Neuronal stem cell (in vitro differentiated cells): ENCODE measurements around the gene PPIP5K1.

ENCODE experiments used
- DNase-seq: peaks from one replicate; pipeline ENCODE4 v3.0.0-alpha.2; 2013; ENCODE audit warnings: low spot score
- H2AFZ ChIP-seq: one replicate; pipeline ENCODE4 v1.6.1; 2013; ENCODE audit warnings: mild to moderate bottlenecking, low read length, inconsistent platforms
- H2AK5ac ChIP-seq: 2 replicates; pipeline ENCODE4 v1.6.1; 2013; ENCODE audit warnings: low read depth, mild to moderate bottlenecking, inconsistent platforms, low read length, moderate library complexity, mixed read lengths
- H2BK120ac ChIP-seq: 2 replicates; pipeline ENCODE4 v1.6.1; 2013; ENCODE audit warnings: low read depth, mild to moderate bottlenecking, inconsistent platforms, low read length, moderate library complexity, mixed read lengths
- H2BK12ac ChIP-seq: one replicate; pipeline ENCODE4 v1.6.1; 2013; ENCODE audit warnings: low read length, inconsistent platforms
- H2BK15ac ChIP-seq: 2 replicates; pipeline ENCODE4 v1.6.1; 2013; ENCODE audit warnings: mild to moderate bottlenecking, low read length, inconsistent platforms, mixed read lengths
- H2BK5ac ChIP-seq: one replicate; pipeline ENCODE4 v1.6.1; 2013; ENCODE audit warnings: inconsistent platforms, mild to moderate bottlenecking, low read length, moderate library complexity
- H3K14ac ChIP-seq: one replicate; pipeline ENCODE4 v1.6.1; 2013; ENCODE audit warnings: low read length, inconsistent platforms
- H3K18ac ChIP-seq: 2 replicates; pipeline ENCODE4 v1.6.1; 2013; ENCODE audit warnings: low read length, inconsistent platforms
- H3K23ac ChIP-seq: 2 replicates; pipeline ENCODE4 v1.6.1; 2013; ENCODE audit warnings: low read depth, mild to moderate bottlenecking, mixed read lengths, low read length, inconsistent platforms; ENCODE audit not compliant: poor library complexity
- H3K27ac ChIP-seq: replicated peaks from 3 replicates; pipeline ENCODE4 v1.5.1; 2013; ENCODE audit warnings: low read length, inconsistent platforms
- H3K27me3 ChIP-seq, 3 experiments: 2 replicates each; pipeline ENCODE4 v1.6.1; 2013; ENCODE audit warnings: low read length in 3 of 3, mild to moderate bottlenecking in 2 of 3, inconsistent platforms in 1 of 3, low read depth in 1 of 3, mixed read lengths in 1 of 3, moderate library complexity in 1 of 3; ENCODE audit not compliant: control insufficient read depth in 3 of 3, insufficient read depth in 3 of 3
- H3K36me3 ChIP-seq, 2 donors: replicated peaks in 1 of 2; 2 replicates each; pipeline ENCODE4 v1.6.1; 2013; ENCODE audit warnings: low read length in 2 of 2; ENCODE audit not compliant: control insufficient read depth in 2 of 2, insufficient read depth in 2 of 2
- H3K4ac ChIP-seq: 2 replicates; pipeline ENCODE4 v1.6.1; 2013; ENCODE audit warnings: inconsistent platforms, mild to moderate bottlenecking, low read length, moderate library complexity
- H3K4me1 ChIP-seq, 2 donors: 1 replicate in 1 of 2; 2 replicates in 1 of 2; pipeline ENCODE4 v1.6.1; 2013; ENCODE audit warnings: low read length in 2 of 2, low read depth in 1 of 2; ENCODE audit not compliant: control insufficient read depth in 2 of 2, insufficient read depth in 1 of 2
- H3K4me2 ChIP-seq: one replicate; pipeline ENCODE4 v1.6.1; 2013; ENCODE audit warnings: mild to moderate bottlenecking, low read length, inconsistent platforms; ENCODE audit not compliant: insufficient read depth, poor library complexity, severe bottlenecking
- H3K4me3 ChIP-seq, 2 donors: 2 replicates each; pipeline ENCODE4 v1.5.1; 2013; ENCODE audit warnings: low read length in 2 of 2, mild to moderate bottlenecking in 2 of 2, inconsistent platforms in 1 of 2, moderate library complexity in 1 of 2
- H3K79me1 ChIP-seq: one replicate; pipeline ENCODE4 v1.6.1; 2013; ENCODE audit warnings: low read depth, mild to moderate bottlenecking, inconsistent platforms, low read length, moderate library complexity
- H3K9ac ChIP-seq: one replicate; pipeline ENCODE4 v1.6.1; 2013; ENCODE audit warnings: mild to moderate bottlenecking, low read depth, low read length, inconsistent platforms; ENCODE audit not compliant: poor library complexity
- H3K9me3 ChIP-seq, 2 donors: replicated peaks in 1 of 2; 2 replicates each; pipeline versions ENCODE3 to v1.6.1; 2013; ENCODE audit warnings: low read length in 2 of 2, mild to moderate bottlenecking in 2 of 2, inconsistent platforms in 1 of 2, low read depth in 1 of 2, mixed read lengths in 1 of 2, moderate library complexity in 1 of 2; ENCODE audit not compliant: control insufficient read depth in 2 of 2, insufficient read depth in 1 of 2
- H4K8ac ChIP-seq: one replicate; pipeline ENCODE4 v1.6.1; 2013; ENCODE audit warnings: low read depth, mild to moderate bottlenecking, inconsistent platforms, low read length, moderate library complexity
- H4K91ac ChIP-seq: one replicate; pipeline ENCODE4 v1.6.1; 2013; ENCODE audit warnings: low read length, low read depth, mild to moderate bottlenecking, inconsistent platforms; ENCODE audit not compliant: poor library complexity
- WGBS, 2 donors: extraction: QIAGEN DNeasy Blood & Tissue Kit; methylation state at CpG; one replicate each; pipeline ENCODE4 v1.1.7; 2013; ENCODE audit warnings: missing lambda C conversion rate in 2 of 2, mixed read lengths in 1 of 2; ENCODE audit not compliant: insufficient read length in 2 of 2, insufficient replicate concordance in 1 of 2; ENCODE audit errors: extremely low coverage in 2 of 2; 5-methylcytosine and 5-hydroxymethylcytosine counted together

The PPIP5K1 gene

DNA sequence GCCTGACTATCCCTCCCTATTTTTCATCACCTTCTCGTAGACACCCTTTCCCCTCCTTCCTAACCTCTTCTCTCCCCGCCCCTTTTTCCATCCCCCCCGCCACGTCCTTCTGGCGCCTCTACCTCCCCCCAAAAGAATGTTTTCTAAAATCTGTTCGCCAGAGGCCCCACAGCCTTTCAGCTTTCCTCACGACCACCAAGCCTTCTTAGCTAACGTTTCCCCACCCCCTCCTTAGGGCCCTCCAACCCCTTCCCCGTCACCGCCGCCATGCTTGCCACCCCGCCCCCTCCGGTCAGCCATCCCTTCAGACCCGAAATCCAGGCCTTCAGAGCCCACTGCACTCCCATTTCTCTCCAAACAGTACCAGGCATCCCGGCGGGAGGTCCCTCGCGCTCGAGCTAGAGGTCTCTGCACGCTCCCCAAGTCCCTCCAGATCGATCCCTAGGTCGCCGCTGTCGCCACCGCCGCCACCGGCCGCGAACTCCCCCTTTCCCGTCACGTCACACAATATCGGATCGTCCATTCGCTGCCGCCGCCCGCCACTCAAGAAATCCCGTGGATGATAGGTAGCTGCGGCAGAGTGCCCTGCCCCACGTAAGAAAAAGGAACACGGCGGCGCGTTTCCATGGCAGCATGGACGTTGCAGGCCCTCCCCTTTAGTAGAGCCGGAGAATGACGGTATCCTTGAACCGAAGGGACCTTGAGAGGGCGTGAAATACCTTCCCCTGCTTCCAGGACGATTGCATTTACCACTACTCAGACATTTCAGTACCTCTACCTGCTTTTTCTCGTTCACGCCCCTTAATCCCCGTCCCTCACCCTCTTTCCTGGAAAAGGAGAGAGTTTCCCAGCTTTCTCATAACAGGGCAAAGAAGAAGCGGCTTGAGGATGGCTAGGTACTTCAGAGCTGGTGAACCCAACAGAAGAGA is 97.1 kb downstream of the PPIP5K1 start, which contains the start of gene TP53BP1:
TSS of gene TP53BP1 (minus strand) at position 484 of the 929 bp plus-strand sequence. CDS start at position 371, 113 bp downstream.
- H3K4ac ChIP-seq = no peak within 1 kb of the TSS
- no peak within 1 kb of the TSS for H2BK12ac ChIP-seq
- H3K4me1 ChIP-seq = peaks cover 7 to 9% of the 10 kb centered on the region in 2 donors
- no peaks in the 10 kb centered on the region for H3K79me1 ChIP-seq
- no CpG with 5 or more reads among the region's 54 CpGs for WGBS, 2 donors
- H3K27ac ChIP-seq = peak within 1 kb of the TSS; percentile 84
- no peak within 1 kb of the TSS for H3K14ac ChIP-seq
- peak within 1 kb of the TSS; percentile 69 for H3K23ac ChIP-seq
- peaks cover 0 to 3% of the 10 kb centered on the region in 2 donors for H3K9me3 ChIP-seq
- peak within 1 kb of the TSS; percentile 62 for H3K4me2 ChIP-seq
- no peak within 1 kb of the TSS for H4K8ac ChIP-seq
- peak within 1 kb of the TSS; percentile 96 for H3K18ac ChIP-seq
- peak within 1 kb of the TSS; percentile 97 for H2AFZ ChIP-seq
- H2BK120ac ChIP-seq = no peak within 1 kb of the TSS
- H3K36me3 ChIP-seq = peaks cover 15 to 44% of the 10 kb centered on the region in 2 donors
- peak within 1 kb of the TSS; percentile 91 to 96 for H3K4me3 ChIP-seq
- H3K9ac ChIP-seq = peak within 1 kb of the TSS; percentile 88
- no peak within 1 kb of the TSS for H4K91ac ChIP-seq
- H3K27me3 ChIP-seq = no peaks in the 10 kb centered on the region
- H2BK5ac ChIP-seq = no peak within 1 kb of the TSS
- H2AK5ac ChIP-seq = no peak within 1 kb of the TSS
- peak; percentile 96 for DNase-seq
- H2BK15ac ChIP-seq = no peak within 1 kb of the TSS

GRCh38 chr15:43492266-43492665 is 97.7 kb downstream of the PPIP5K1 start:
- no peaks in the 10 kb centered on the region for H3K27me3 ChIP-seq
- no peak overlapping the region for H4K91ac ChIP-seq
- no peak for DNase-seq
- H2BK120ac ChIP-seq = no peak overlapping the region
- peak overlapping the region; percentile 91 to 96 for H3K4me3 ChIP-seq
- WGBS, 2 donors = no CpG with 5 or more reads among the region's 7 CpGs
- no peak overlapping the region for H3K18ac ChIP-seq
- peaks cover 20 to 50% of the 10 kb centered on the region in 2 donors for H3K36me3 ChIP-seq
- peaks cover 7 to 9% of the 10 kb centered on the region in 2 donors for H3K4me1 ChIP-seq
- H2BK5ac ChIP-seq = no peak overlapping the region
- peaks cover 1 to 6% of the 10 kb centered on the region in 2 donors for H3K9me3 ChIP-seq
- no peak overlapping the region for H2BK15ac ChIP-seq
- peak overlapping the region; percentile 56 for H3K4me2 ChIP-seq
- H2BK12ac ChIP-seq = no peak overlapping the region
- no peak overlapping the region for H3K4ac ChIP-seq
- H3K27ac ChIP-seq = no peak overlapping the region
- H3K23ac ChIP-seq = no peak overlapping the region
- H3K79me1 ChIP-seq = no peaks in the 10 kb centered on the region
- no peak overlapping the region for H3K14ac ChIP-seq
- H2AK5ac ChIP-seq = no peak overlapping the region
- peak overlapping the region; percentile 97 for H2AFZ ChIP-seq
- H3K9ac ChIP-seq = no peak overlapping the region
- H4K8ac ChIP-seq = no peak overlapping the region

GRCh38 chr15:43489191-43489590 is 100.8 kb downstream of the PPIP5K1 start:
- Histone ChIP-seq H3K27ac (no peak overlapping the region), H2BK12ac (no peak overlapping the region), H3K4me2 (no peak overlapping the region), H3K27me3 (no peaks in the 10 kb centered on the region), H3K9ac (no peak overlapping the region), H3K14ac (no peak overlapping the region), H2AFZ (no peak overlapping the region), H3K79me1 (no peaks in the 10 kb centered on the region), H4K8ac (no peak overlapping the region), H2BK120ac (no peak overlapping the region), H3K18ac (no peak overlapping the region), H2AK5ac (no peak overlapping the region), H3K4ac (no peak overlapping the region), H3K4me1 (peaks cover 7 to 9% of the 10 kb centered on the region in 2 donors), H3K23ac (no peak overlapping the region), H2BK5ac (no peak overlapping the region), H3K9me3 (peaks cover 1 to 6% of the 10 kb centered on the region in 2 donors), H3K36me3 (peaks cover 25 to 78% of the 10 kb centered on the region in 2 donors), H2BK15ac (no peak overlapping the region), H3K4me3 (no peak overlapping the region), H4K91ac (no peak overlapping the region)
- no peak for DNase-seq
- no CpG with 5 or more reads among the region's 1 CpG for WGBS, 2 donors

GRCh38 chr15:43488790-43489189 is 101.2 kb downstream of the PPIP5K1 start:
- Histone ChIP-seq H3K27me3 (no peaks in the 10 kb centered on the region), H3K14ac (no peak overlapping the region), H3K4me2 (no peak overlapping the region), H3K4me1 (peaks cover 6 to 7% of the 10 kb centered on the region in 2 donors), H4K91ac (no peak overlapping the region), H3K36me3 (peaks cover 25 to 82% of the 10 kb centered on the region in 2 donors), H2BK12ac (no peak overlapping the region), H2AK5ac (no peak overlapping the region), H3K4me3 (no peak overlapping the region), H3K27ac (no peak overlapping the region), H3K79me1 (no peaks in the 10 kb centered on the region), H2BK120ac (no peak overlapping the region), H3K4ac (no peak overlapping the region), H3K9me3 (peaks cover 1 to 6% of the 10 kb centered on the region in 2 donors), H4K8ac (no peak overlapping the region), H2BK5ac (no peak overlapping the region), H2AFZ (no peak overlapping the region), H3K18ac (no peak overlapping the region), H3K23ac (no peak overlapping the region), H2BK15ac (no peak overlapping the region), H3K9ac (no peak overlapping the region)
- no CpG with 5 or more reads among the region's 3 CpGs for WGBS, 2 donors
- no peak for DNase-seq
